Retinal pigment epithelial cell (primary cell): Measurements from ENCODE around the gene RSAD2.
"Not testable (repeated sequence)": the region's sequence is repeated elsewhere in the genome, so short reads cannot be mapped to it uniquely, and the experiment has no call there.

Experiments used
- DNase-seq: peaks from one replicate; pipeline ENCODE4 v3.0.0-alpha.2; 2010; ENCODE audit warnings: low read depth
- H3K4me3 ChIP-seq: 2 replicates; pipeline ENCODE4 v1.5.1; 2011; ENCODE audit warnings: mild to moderate bottlenecking, low read length, control low read depth, moderate library complexity
- TF ChIP-seq, protein P1 (sequence below): conservative IDR thresholded peaks from 2 replicates; pipeline ENCODE4 v1.5.1; 2011; ENCODE audit warnings: low read depth, low read length, control low read depth, inconsistent platforms

RSAD2 gene

DNA sequence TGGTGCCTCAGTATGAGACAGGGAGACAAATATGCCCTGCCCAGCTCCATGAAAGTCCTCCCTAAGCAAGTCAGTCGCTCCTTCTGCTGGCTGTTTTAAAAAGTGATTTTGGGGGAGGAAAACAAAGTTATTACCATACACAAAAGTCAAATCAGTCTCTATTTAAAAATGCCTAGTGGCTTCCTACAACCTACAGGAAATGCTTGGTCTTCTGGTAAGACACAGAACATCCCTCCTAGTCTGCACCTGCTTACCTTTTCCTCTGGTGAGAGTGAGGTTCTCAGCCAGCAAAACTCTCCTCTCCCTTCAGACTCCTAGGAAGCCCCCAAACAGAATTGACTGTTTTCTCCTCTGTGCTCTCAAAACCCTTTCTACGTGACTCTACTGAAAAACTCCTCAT, 25.4 kb upstream of the RSAD2 start:
- DNase-seq = no peak
- TF ChIP-seq, protein P1, sequence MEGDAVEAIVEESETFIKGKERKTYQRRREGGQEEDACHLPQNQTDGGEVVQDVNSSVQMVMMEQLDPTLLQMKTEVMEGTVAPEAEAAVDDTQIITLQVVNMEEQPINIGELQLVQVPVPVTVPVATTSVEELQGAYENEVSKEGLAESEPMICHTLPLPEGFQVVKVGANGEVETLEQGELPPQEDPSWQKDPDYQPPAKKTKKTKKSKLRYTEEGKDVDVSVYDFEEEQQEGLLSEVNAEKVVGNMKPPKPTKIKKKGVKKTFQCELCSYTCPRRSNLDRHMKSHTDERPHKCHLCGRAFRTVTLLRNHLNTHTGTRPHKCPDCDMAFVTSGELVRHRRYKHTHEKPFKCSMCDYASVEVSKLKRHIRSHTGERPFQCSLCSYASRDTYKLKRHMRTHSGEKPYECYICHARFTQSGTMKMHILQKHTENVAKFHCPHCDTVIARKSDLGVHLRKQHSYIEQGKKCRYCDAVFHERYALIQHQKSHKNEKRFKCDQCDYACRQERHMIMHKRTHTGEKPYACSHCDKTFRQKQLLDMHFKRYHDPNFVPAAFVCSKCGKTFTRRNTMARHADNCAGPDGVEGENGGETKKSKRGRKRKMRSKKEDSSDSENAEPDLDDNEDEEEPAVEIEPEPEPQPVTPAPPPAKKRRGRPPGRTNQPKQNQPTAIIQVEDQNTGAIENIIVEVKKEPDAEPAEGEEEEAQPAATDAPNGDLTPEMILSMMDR = no peak
- no peak overlapping the region for H3K4me3 ChIP-seq

DNA sequence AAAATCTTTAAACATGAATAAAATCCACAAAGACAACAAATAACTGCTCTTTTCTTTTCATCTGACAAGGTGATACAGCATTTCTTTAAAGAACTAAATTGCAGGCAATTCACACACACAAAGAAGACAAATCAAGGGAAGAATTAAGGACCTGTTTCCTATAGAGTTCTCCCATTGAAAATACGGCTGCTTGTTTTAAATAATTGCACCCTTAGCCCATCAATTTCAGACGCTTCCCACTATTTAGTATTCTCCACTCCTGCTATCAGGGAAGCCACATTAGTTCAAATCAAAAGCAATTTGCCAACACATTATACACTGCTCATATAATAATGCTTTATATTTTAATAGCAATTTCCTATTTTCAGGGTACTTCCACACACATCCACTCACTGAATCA, 23.2 kb upstream of the RSAD2 start:
- TF ChIP-seq, protein P1 = no peak
- DNase-seq = no peak
- H3K4me3 ChIP-seq = no peak overlapping the region

DNA sequence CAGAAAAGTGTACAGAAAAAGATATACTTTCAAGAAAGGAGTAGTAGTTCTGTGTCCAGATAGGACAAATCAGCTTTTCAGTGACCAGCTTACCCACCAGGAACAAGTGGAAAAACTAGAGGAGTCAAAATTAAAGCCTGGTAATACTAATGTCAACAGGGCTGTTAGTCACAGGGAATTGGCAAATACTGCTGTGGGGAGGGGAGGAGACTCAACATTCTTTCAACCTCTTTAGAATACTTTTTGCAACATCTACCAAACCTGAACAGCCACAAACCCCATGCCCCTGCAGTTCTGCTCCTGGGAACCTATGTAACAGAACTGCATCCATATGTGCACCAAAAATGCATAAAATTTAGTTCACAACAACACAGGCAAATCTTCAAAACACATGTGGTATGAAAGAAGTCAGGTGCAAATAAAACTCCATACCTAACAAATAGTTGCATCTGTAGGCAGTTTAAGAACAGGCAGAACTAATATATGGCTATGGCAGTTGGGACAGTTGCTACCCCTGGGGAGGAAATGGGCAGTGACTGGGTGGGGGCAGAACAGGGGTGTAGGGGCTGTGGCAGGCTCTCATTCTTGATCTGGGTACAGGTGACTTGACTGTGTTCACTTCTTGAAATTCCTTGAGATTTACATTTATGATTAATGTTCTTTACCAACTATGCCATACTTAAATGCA, 21.6 kb upstream of the RSAD2 start:
- no peak for DNase-seq
- no peak overlapping the region for H3K4me3 ChIP-seq
- TF ChIP-seq, protein P1 = no peak

DNA sequence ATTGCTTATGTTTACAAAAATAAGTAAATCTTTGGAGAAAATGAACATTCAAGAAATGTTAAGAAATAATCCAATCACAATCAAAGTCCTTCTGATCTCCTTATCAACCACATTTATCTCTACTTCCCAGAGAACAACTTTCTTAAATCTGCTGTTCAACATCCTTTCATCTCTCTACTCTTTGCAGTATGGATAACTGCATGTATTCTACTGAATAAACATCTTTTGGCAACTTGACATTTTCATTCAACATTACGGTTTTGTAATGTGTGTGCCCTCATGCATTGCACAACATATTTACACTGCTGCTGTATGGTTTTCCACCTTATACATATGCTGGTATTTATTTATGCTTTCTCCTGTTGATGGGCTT, 21.0 kb upstream of the RSAD2 start:
- DNase-seq = no peak
- TF ChIP-seq, protein P1 = no peak
- no peak overlapping the region for H3K4me3 ChIP-seq

DNA sequence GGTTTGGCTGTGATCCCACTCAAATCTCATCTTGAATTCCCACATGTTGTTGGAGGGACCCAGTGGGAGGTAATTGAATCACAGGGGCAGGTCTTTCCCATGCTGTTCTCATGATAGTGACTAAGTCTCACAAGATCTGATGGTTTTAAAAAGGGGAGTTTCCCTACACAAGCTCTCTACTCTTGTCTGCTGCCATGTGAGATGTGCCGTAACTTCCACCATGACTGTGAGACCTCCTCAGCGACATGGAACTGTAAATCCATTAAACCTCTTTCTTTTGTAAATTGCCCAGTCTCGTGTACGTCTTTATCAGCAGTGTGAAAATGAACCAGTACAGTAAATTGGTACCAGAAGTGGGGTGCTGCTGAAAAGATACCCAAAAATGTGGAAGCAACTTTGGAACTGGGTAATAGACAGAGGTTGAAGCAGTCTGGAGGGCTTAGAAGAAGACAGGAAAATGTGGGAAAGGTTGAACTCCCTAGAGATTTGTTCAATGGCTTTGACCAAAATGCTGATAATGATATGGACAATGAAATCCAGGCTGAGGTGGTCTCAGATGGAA, 19.0 kb upstream of the RSAD2 start:
- H3K4me3 ChIP-seq, DNase-seq: not testable (repeated sequence)

DNA sequence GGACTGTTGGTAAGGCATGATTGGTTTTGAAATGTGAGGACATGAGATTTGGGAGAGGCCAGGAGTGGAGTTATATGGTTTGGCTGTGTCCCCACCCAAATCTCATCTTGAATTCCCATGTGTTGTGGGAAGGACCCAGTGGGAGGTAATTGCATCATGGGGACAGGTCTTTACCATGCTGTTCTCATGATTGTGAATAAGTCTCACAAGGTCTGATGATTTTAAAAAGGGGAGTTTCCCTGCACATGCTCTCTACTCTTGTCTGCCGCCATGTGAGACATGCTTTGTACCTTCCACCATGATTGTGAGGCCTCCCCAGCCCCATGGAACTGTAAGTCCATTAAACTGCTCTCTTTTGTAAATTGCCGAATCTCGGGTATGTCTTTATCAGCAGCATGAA, 17.3 kb upstream of the RSAD2 start:
- TF ChIP-seq, protein P1 = no peak
- no peak overlapping the region for H3K4me3 ChIP-seq
- DNase-seq = no peak

DNA sequence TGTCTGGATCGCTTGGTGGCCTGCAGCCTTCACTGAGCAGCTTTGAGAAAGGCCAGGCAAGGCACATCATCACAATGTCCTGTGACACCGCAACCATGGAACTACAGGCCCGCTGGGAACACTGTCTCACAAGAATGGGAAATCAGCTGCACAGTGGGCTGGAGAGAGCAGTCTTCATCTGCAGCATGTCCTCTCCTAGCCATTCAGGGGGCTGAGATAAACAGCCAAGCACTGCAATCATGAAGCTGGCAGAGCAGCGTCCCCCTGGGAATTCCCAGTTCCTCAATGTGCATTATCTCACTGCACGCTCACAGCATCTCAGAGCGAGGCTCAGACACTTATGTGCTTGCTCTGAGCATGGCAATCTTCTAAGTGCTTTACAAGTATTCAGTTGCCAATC, 13.8 kb upstream of the RSAD2 start:
- no peak overlapping the region for H3K4me3 ChIP-seq
- no peak for DNase-seq
- TF ChIP-seq, protein P1 = no peak
